ENCODE measurements around the gene SPTB.

SPTB gene

DNA sequence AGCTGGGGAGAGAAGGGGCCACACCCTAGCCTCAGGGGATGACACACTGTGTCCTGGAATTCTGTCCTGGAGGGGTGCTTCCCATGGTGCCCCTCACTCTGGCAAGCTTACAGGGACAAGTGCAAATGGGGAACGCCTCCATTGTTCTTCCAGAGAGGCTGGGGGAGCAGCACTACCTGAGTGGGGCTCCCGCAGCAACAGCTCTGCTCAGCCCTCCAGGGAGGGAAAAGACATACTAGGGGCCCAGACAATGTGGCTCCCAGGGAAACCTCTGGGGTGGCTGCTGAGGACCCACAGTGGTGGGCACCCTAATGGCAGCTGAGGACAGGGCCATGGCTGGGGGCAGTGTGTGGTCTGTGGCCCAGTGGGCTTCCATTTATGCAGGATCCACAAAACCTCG lies 106.1 kb downstream of the SPTB start:
- no peak overlapping the region for H3K4me3 ChIP-seq (ENCODE audit: low read depth, low read length)
- DNase-seq (ENCODE audit: low read depth) = no peak

GRCh38 chr14:64773046-64773445 lies 106.7 kb downstream of the SPTB start:
- DNase-seq (ENCODE audit: low read depth) = no peak
- no peak overlapping the region for H3K4me3 ChIP-seq (ENCODE audit: low read depth, low read length)

DNA sequence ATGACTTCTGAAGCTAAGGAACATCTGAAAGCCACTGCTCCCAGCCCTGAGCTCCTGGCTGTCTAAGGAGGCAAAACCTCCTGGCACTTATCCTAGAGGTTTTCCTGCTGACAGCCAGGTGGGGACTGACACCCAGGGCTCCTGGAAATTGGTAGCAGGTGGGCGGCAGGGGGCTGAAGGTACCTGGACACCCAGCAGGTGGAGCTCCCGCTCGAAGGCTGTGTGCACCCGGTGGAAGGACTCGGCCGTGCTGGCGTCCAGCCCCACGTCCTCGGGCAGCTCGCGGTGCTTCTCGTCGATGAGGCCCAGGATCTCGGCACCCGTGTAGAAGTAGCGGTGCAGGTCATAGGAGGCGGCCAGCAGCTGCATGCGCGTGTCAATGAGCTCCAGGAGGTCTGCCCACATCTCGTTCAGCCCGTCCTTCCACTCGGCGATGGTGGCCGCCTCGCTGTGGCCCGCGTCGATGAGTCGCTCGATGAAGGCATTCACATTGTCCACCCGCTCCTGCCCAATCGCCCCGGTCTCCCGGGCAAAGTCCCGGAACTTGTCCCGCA lies 107.2 kb downstream of the SPTB start:
- no peak overlapping the region for H3K4me3 ChIP-seq (ENCODE audit: low read depth, low read length)
- no peak for DNase-seq (ENCODE audit: low read depth)

DNA sequence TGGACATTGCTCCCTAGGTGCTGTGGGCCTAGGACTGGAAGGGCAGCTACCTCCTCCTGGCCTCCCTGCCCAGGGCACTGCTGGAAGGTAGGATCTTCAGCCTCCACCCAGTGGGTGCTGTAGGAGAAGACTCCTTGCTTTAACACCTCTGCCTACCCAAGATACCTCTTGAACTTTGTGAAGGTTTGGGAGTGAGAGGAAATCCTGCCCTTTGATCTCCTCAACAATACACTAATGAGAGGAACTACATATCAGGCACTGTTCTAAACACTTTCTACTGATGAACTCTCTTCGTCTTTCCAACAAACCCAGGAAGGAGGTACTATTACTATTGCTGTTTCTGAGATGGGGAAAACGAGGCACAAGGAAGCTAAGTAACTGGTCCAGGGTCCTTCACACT lies 108.5 kb downstream of the SPTB start:
- DNase-seq (ENCODE audit: low read depth) = no peak
- no peak overlapping the region for H3K4me3 ChIP-seq (ENCODE audit: low read depth, low read length)

DNA sequence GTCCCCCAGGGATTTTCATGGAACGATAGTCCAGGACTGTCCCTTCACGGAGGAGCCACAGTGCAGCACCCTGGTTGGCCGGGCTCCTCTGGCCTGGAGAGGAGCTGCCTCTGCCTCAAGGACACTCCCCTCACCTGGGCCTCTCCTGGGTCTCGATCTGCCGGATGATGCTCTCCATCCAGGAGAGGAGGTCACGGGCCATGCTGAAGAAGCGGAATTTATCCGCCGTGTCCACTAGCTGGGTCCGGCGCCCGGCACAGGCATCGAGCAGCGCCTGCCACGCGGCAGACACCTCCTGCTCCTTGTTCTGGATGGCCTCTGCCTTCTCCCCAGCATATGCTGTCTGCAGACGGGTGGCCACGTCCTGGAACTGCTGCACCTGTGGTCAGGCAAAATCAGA lies 109.0 kb downstream of the SPTB start:
- H3K4me3 ChIP-seq (ENCODE audit: low read depth, low read length) = no peak overlapping the region
- no peak for DNase-seq (ENCODE audit: low read depth)

DNA sequence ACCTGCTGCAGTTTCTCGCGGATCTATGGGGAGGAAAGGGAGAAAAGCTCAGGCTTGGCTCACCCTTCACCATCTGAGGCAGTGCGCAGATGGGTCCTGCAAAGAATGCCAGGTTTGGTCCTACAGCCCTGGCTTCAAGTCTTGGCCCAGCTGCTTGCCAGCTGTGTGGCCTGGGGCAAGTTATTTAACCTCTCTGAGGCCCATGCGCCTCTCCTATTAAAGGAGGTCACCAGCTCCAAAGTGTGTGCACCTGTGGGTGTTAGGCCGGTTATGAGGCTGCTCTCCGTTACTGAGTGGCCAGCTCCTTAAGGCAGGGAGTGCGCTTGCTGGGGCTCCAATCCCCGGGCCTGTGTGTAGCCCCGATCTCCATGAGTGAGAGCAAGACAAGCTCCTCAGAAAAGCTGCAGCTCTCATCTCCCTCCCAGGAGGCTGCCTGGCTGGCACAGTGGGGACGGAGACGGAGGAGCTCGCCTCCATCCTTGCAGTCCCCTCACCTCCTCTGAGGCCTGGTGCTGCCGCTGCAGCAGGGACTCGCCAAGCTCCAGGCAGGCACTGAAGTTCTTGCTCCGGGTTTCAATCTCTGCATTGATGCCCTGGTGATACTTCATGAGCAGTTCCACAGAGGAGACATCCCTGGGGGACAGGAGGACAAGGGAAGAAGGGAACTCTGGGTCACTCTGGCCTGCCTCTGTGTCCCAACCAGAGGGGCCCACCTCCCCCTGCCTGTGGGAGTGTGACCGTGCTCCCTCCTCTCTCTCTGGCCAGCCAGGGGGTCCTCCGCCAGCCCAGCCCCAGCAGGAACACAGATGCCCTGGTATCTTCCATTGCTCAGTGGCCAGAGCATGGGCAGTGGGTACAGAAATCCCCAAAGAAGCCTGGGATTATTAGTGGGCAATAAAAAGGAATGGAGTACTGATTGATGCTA lies 110.3 kb downstream of the SPTB start:
- no peak overlapping the region for H3K4me3 ChIP-seq (ENCODE audit: low read depth, low read length)
- no peak for DNase-seq (ENCODE audit: low read depth)

DNA sequence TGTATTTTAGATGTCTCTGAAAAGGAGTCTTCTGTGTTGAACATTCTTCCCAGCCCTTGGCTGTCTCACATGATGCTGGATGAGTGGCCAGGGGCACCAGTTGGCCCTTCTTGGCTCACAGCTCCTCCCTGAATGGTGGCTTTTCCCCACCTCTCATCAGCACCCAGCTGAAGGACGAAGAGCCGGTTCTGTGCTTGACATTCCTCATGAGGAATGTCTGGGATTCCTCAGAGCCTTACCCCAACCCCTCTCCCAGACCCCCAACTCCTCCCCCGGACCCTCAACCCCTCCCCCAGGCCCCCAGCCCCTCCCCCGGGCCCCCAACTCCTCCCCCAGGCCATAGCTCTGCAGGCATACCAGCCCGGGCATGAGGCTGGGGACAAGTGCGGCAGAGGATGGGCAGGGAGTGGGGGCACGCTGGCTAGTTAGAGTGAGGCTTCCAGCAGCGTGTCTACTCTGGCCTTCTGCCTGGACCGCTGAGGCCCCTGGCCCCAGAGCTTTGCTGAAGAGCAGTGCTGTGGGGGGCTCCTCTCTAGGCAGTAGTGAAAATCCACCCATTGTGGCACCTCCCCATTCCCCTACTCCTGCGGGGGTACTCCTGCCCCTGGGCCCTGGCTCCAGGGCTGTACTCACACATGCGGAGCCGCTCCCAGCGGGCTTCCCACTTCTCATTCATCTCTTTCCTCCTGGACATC lies 111.2 kb downstream of the SPTB start:
- no peak overlapping the region for H3K4me3 ChIP-seq (ENCODE audit: low read depth, low read length)
- DNase-seq (ENCODE audit: low read depth) = no peak

DNA sequence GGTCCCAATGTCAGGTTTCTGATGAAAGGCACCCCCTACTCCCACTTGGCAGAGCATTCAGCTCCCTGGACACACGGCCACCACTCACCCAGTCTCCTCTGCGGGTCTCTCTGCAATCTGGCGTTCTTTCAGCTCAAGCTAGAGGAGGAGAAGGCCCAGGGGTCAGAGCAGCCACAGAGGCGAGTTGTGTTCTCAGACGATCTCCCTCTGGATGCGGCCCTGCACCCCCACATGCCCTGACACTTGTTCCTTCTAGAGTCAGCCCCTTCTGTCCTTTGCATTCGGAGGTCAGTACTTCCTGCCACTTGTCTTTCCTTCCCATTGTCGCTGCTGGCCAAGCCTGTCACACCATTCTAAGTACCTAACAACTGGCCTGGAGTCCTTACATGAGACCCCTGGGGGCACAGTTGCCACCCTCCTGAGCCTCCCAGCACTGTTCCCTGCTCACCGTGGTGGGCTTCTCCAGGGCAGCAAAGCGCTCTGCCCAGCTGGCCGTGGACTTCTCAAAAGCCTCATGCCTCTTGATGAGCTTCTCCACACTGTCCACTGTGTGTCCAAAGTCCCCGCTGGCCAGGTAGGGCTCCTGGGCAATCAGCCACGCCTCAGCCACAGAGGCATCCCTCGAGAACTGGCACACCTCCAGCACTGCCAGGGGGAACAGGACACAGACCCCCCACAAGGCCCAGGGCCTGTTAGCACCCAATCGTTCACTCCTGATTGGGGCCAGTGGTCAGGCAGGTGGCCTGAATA lies 112.3 kb downstream of the SPTB start:
- DNase-seq (ENCODE audit: low read depth) = no peak
- no peak overlapping the region for H3K4me3 ChIP-seq (ENCODE audit: low read depth, low read length)

DNA sequence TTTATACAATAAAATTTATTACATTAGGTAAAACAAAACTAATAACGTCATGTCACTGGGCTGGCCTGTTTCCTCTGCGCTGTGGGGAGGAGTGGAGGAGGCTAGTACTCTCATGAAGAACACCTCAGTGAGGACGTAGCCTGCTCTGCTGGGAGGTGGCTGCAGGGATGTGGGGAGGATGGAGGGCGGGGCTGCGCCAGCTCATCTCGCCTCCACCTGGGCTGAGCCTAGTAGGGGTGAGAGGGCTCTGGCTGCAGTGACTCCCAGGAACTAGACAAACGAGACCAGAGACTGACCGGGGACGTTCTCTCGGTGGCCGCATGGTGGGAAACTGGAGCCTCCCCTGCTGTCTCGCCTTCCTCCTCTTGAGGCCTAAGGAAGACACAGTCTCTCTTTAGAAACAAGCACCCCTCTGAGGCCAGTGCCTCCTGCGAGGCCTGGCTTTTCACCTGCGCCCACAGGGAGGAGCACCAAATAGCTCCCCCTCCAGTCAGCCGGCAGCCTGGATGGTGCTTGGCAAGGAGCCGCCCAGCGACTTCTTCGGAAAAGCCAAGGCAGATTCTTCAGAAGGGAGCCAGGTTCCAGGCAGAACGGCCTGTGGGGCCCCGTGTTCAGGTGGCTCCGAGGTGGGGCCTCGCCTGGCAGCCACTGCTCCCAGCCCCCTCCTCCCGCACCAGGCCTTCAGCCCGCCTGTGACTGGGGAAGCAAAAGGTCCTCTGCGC lies 113.1 kb downstream of the SPTB start:
- DNase-seq (ENCODE audit: low read depth) = no peak
- H3K4me3 ChIP-seq (ENCODE audit: low read depth, low read length) = no peak overlapping the region

GRCh38 chr14:64765740-64766302 lies 113.9 kb downstream of the SPTB start:
- DNase-seq (ENCODE audit: low read depth) = no peak
- no peak overlapping the region for H3K4me3 ChIP-seq (ENCODE audit: low read depth, low read length)

DNA sequence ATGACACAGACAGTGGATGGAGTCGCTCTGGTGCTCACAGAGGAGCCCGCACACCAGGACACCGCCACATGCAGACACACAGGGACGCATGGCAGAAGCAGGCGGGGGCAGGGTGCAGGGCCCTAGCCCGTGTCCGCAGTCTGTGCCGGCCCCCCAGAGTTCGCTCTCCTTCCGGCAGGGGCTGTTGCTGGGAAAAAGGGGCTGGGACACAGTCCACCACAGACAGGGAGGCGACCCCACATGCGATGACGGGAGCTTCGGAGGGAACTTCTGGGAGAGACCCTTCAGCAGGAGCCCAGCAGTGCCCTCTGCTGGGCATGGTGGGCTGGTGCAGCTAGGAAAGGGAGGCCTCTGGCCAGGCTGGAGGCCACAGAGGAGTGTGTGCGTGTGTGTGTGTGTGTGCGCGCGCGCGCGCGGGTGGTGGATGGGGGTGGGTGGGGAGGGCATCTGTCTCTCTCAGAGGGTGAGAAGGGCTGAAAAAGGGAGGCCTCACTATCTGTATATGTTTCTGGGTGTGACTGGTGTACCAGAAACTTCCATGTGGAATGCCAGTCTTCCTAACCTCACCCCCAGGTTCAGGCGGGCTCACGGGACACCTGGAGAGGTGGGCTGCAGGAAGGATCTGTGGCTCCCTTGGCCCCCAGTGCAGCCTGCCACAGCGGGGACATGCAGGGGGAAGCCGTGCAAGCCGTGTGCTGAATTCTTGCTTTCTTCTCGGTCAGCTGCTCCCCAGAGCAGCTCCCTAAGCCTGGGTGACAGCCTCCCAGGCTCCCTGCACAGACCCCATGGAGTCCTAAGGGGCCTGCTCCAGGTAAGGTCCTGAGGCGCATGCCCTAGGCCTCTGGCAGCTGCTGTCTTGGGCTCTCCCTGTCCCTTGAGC lies 114.8 kb downstream of the SPTB start:
- H3K4me3 ChIP-seq (ENCODE audit: low read depth, low read length) = peak overlapping the region; percentile 27
- peak; percentile 44 for DNase-seq (ENCODE audit: low read depth)

DNA sequence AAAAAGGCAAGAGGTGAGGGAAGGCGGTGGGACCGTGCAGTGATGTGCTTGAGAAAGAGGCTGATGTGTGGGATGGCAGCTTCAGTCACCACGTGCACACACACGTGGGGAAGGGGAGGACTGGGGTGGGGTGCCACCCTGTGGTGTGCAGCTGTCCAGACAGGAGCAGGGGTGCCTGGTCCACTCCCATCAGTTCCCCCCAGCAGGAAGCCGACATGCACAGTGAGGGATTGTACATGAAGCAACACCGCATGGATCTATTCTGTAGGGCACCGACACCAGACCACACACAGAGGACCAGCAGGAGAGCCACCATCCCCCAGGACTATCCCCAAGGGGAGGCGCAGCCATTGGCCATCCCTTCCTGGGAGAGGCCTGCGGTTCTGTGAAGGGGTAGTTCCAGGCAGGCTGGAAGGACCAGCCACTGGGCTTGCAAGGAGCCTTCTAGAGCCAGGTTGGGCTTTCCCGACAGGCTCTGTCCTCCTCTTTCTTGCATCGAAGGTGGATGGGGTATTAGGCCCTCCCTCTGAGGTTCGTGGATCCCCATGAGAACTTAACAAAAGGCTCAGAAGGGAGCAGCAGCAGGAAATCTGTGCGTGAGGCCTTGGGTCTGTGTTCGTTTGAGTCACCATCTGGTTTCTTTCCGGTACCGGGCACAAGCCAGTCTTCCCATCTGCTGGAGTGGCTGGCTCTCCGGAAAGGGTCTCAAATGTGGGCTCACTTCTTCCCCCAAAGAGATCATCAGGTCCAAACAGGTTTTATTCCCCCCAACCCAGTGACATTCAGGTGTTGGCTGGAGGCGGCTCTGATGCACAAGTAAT lies 115.7 kb downstream of the SPTB start:
- H3K4me3 ChIP-seq (ENCODE audit: low read depth, low read length) = peak overlapping the region; percentile 27
- DNase-seq (ENCODE audit: low read depth) = peak; percentile 20

- no peak for DNase-seq (ENCODE audit: low read depth)
- no peak overlapping the region for H3K4me3 ChIP-seq (ENCODE audit: low read depth, low read length)
These were observed 116.5 kb downstream of the SPTB start for GRCh38 chr14:64763085-64763782.

DNA sequence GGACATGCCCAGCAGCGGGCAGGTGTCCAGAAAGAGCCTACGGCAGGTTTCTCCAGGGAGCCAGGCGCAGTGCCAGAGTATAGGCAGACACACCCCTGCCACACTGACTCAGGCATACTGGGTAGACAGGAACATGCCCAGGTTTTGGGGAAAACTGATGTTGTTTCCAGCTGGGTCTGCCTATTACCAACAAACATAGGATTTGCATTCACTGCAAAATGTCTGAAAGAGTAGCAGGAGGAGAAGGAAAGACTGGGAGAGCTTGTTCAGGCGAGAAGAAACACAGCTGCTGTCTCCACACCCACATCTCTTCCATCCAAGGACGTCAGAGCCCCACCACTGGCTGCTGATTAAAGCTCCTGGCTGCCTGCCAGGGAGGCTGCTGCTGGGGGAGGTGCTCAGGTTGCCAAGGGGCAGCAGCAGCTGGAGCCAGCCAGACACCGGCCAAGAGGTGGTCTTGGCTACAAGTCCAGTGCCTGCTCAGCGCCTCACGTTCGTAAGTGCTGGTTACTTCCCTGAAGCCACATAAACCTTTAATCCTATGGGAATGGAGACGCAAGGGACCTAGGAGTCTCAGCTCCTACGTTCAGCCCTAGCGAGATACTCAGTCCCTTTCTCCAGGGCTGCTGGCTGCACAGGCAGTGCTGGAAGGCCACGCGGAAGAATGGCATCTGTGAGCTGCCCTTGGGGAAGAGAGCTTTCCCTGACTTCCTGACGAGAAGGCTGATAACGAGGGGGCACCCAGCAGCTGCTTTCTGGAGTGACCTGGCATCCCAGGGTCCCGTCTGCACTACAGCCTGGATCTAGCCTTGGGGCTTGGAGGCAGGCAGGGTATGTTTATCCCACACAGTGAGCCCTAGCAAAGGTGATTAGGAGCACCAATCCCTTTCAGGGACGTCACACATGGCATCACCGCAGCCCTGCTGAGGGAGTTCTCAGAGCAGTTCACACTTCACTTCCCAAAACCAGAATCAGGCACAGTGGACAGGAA lies 117.4 kb downstream of the SPTB start:
- no peak overlapping the region for H3K4me3 ChIP-seq (ENCODE audit: low read depth, low read length)
- peak; percentile 92 for DNase-seq (ENCODE audit: low read depth)

- H3K4me3 ChIP-seq (ENCODE audit: low read depth, low read length) = no peak overlapping the region
- no peak for DNase-seq (ENCODE audit: low read depth)
These were observed 118.2 kb downstream of the SPTB start for GRCh38 chr14:64761441-64762043.
